HepG2 (cell line): ENCODE results near the gene PEBP1. TPM values are rescaled to one million over a fixed set of nuclear protein-coding genes. Genes with fewer than 3 reads are reported as not detected.

Source experiments
- BRD4 ChIP-seq: sonication (generic); formaldehyde crosslinking; IDR thresholded peaks from 2 replicates; pipeline ENCODE4 v1.4.0; 2020; ENCODE audit warnings: missing genetic modification reagents
- DZIP1 ChIP-seq: sonication (generic); formaldehyde crosslinking; IDR thresholded peaks from 2 replicates; pipeline ENCODE4 v1.5.0; 2020; ENCODE audit warnings: mild to moderate bottlenecking, missing genetic modification reagents
- EP300 ChIP-seq, 3 experiments: sonication (generic) in 1 of 3; formaldehyde crosslinking in 1 of 3; IDR thresholded peaks; 2 replicates each; pipeline versions ENCODE4 v1.5.1 to v1.6.1; 2011 to 2020; ENCODE audit warnings: low read depth in 2 of 3, low read length in 2 of 3, borderline replicate concordance in 1 of 3, improper control_type of control experiment in 1 of 3, mild to moderate bottlenecking in 1 of 3, missing genetic modification reagents in 1 of 3, moderate library complexity in 1 of 3
- GTF2F1 ChIP-seq: fragments of 150-350 bp; IDR thresholded peaks from 2 replicates; pipeline ENCODE4 v1.6.1; 2014; ENCODE audit warnings: low read length
- HMGA1 ChIP-seq: sonication (generic); formaldehyde crosslinking; conservative IDR thresholded peaks from 2 replicates; pipeline ENCODE4 v1.4.0; 2020; ENCODE audit warnings: missing genetic modification reagents
- HMGXB4 ChIP-seq, 2 experiments: sonication (generic) in 1 of 2; formaldehyde crosslinking in 1 of 2; IDR thresholded peaks; 2 replicates each; pipeline versions ENCODE4 v1.4.0 to v1.6.1; 2018 to 2020; ENCODE audit warnings: missing genetic modification reagents in 2 of 2, borderline replicate concordance in 1 of 2, low read depth in 1 of 2, mild to moderate bottlenecking in 1 of 2, missing biosample characterization in 1 of 2
- PCBP2 ChIP-seq: fragments of 200-400 bp; formaldehyde crosslinking; optimal IDR thresholded peaks from 2 replicates; pipeline ENCODE3; 2018; ENCODE audit warnings: low read length, low read depth; ENCODE audit not compliant: poor library complexity, severe bottlenecking
- RERE ChIP-seq: IDR thresholded peaks from 2 replicates; pipeline ENCODE4 v1.6.1; 2016; ENCODE audit warnings: low read depth, missing genetic modification reagents, missing compliant biosample characterization
- SNAI1 ChIP-seq: sonication (generic); formaldehyde crosslinking; IDR thresholded peaks from 2 replicates; pipeline ENCODE4 v1.5.0; 2020; ENCODE audit warnings: mild to moderate bottlenecking, missing genetic modification reagents, borderline replicate concordance
- SP4 ChIP-seq: sonication (generic); formaldehyde crosslinking; IDR thresholded peaks from 2 replicates; pipeline ENCODE4 v1.8.1; 2023; ENCODE audit warnings: mild to moderate bottlenecking, missing genetic modification reagents
- TBX2 ChIP-seq: sonication (generic); formaldehyde crosslinking; IDR thresholded peaks from 2 replicates; pipeline ENCODE4 v1.5.0; 2020; ENCODE audit warnings: missing genetic modification reagents, mild to moderate bottlenecking, borderline replicate concordance
- TEAD3 ChIP-seq: optimal IDR thresholded peaks from 2 replicates; pipeline ENCODE3; 2016; ENCODE audit warnings: borderline replicate concordance
- ZBTB1 ChIP-seq: sonication (generic); formaldehyde crosslinking; IDR thresholded peaks from 2 replicates; pipeline ENCODE4 v1.4.0; 2020; ENCODE audit warnings: missing genetic modification reagents, borderline replicate concordance
- ZBTB3 ChIP-seq: sonication (generic); formaldehyde crosslinking; IDR thresholded peaks from 2 replicates; pipeline ENCODE4 v1.4.0; 2020; ENCODE audit warnings: low read depth, mild to moderate bottlenecking, moderate library complexity, missing genetic modification reagents, borderline replicate concordance
- ZNF253 ChIP-seq: sonication (generic); formaldehyde crosslinking; IDR thresholded peaks from 2 replicates; pipeline ENCODE4 v1.8.0; 2022; ENCODE audit warnings: mild to moderate bottlenecking, missing genetic modification reagents, borderline replicate concordance
- ZNF784 ChIP-seq: sonication (generic); formaldehyde crosslinking; IDR thresholded peaks from 2 replicates; pipeline ENCODE4 v1.5.1; 2020; ENCODE audit warnings: missing genetic modification reagents, mild to moderate bottlenecking, borderline replicate concordance
- polyA plus RNA-seq, 8 experiments: library from polyadenylated mRNA; depleted of rRNA in 3 of 8; stranded (reverse) in 7 of 8; unstranded in 1 of 8; fragments of >200 nt; fragmentation: Illumina TruSeq in 4 of 8; extraction: Trizol in 4 of 8; gene quantifications; 2 replicates each; pipeline versions ENCODE4 v1.2.1 to v1.2.3, GENCODE V29; 2011 to 2016; ENCODE audit warnings: low read depth in 4 of 8, missing spikeins in 1 of 8, mixed read lengths in 1 of 8; ENCODE audit not compliant: insufficient read depth in 1 of 8
- total RNA-seq, 5 experiments: library from RNA; depleted of rRNA; stranded (reverse); fragments of >200 nt; fragmentation: Illumina TruSeq; extraction: Trizol; gene quantifications; 2 replicates each; pipeline ENCODE4 v1.2.3, GENCODE V29; 2016; ENCODE audit warnings: low read depth in 1 of 5

PEBP1 gene
- total and polyA plus RNA-seq, 2 of the 13 experiments (the other 11 are each of a cell fraction or from before 2014, with no cell fraction given): 538 to 1,505 TPM

GRCh38 chr12:118135788-118136558 lies at the start of gene PEBP1 (continued):
- TF ChIP-seq SNAI1 (CRISPR knock-in tag) (peak; percentile 64; the same call in 1 of the 2 replicates), TBX2 (CRISPR knock-in tag) (peak; percentile 86), GTF2F1 (0 out of 2 replicates have a peak, but pooled peaks have one; percentile 26), DZIP1 (peak; percentile 54; the same call in 1 of the 2 replicates), ZBTB3 (no peak), HMGA1 (CRISPR knock-in tag) (no peak), EP300 (IDR thresholded peaks at IDR 0.05; ENCODE audit: low read depth in 2 of 2, low read length in 2 of 2) (peak; percentile 23 to 54; a peak in 2 of 4 replicates), EP300 (CRISPR knock-in tag; IDR thresholded peaks at IDR 0.05; ENCODE audit: borderline replicate concordance) (peak; percentile 34; the same call in 1 of the 2 replicates), RERE (peak; percentile 29; the same call in 1 of the 2 replicates), SP4 (CRISPR knock-in tag) (peak; percentile 92), ZNF253 (CRISPR knock-in tag) (no peak), PCBP2 (no peak), HMGXB4 (CRISPR knock-in tag; IDR thresholded peaks at IDR 0.05; ENCODE audit: borderline replicate concordance in 1 of 2, low read depth in 1 of 2) (peak; percentile 77 to 89), ZNF784 (CRISPR knock-in tag) (peak; percentile 74), TEAD3 (CRISPR knock-in tag) (peak; percentile 55), ZBTB1 (no peak), BRD4 (CRISPR knock-in tag) (peak; percentile 96)
